CD4-positive, alpha-beta T cell treated with Interleukin-6 at 100 ng/mL for 8 hours (primary cell): ENCODE measurements around the gene SLC6A4.
"Not testable (repeated sequence)": the region's sequence is repeated elsewhere in the genome, so short reads cannot be mapped to it uniquely, and the experiment has no call there.

ENCODE experiments used
- DNase-seq: peaks from one replicate; pipeline ENCODE4 v3.0.0-alpha.2; 2020; ENCODE audit warnings: mixed read lengths, low spot score

Gene SLC6A4

DNA sequence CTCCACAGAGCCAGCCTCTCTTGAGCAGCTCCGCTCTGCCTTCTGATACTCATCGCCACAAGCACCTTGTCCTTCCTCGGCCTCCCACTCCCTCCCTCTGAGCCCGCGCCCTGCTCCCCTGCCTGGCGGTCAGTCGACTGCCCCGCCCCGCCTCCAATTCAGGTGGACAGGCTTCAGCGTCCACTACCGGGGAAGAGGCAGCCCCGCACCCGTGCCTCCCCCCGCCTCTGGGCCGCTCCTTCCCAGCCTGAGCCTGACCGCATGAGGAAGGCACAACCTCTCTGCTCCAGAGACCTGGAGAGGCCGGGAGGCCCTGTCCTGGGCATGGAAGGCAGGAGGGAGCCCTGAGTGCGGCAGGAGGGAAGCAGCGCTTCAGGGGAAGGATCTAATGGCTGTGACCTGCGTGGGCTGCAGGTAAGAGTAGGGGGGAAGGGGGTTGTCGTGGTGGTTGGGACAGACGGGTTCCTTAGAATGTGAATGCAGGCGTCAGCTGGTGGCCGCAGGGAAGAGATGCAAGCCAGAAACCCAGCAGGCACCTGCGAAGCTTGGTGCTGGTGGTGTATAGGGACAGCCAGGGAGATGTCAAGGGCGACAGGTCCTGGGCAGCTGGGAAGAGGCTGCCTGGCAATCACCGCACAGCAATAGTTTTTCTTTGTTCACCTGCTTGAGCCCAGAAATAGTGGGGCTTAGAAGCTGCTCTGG is 3.0 kb upstream of the SLC6A4 start:
- no peak for DNase-seq

DNA sequence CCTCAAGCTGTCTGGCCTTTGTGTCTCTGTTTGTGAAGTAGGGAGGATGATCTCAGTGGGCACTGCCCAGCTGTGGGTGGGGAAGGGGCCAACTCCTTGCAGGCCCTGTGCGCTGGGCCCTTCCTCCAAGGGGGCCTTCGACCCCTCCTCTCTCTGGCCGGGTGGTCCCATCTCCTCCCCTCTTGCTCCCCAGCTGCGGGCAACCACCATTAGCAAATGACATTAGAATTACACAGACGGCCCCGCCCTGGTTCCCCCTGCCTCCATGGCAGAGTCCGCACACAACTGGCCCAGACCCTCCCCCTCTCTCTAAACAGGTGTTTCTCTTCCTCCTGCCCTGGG is 2.5 kb upstream of the SLC6A4 start:
- DNase-seq: no peak

GRCh38 chr17:30237296-30238002 is 2.0 kb upstream of the SLC6A4 start:
- no peak for DNase-seq

DNA sequence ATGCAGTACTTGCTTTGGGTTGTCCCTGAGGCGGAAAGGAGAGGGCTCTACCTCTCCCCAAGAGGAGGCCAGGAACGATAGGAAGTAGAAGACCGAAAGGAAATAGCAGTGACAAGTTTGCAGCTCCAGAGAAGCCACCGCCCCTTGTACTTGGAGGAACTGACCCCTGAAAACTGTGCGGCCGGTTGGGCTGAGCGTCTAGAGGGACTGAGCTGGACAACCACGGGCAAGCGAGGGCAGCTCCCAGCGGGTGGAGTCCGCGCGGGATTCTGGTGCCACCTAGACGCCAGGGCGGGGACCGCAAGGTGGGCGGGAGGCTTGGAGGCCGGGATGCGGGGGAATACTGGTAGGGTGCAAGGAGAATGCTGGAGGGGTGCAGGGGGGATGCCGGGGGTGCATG is 1.3 kb upstream of the SLC6A4 start:
- DNase-seq: no peak

DNA sequence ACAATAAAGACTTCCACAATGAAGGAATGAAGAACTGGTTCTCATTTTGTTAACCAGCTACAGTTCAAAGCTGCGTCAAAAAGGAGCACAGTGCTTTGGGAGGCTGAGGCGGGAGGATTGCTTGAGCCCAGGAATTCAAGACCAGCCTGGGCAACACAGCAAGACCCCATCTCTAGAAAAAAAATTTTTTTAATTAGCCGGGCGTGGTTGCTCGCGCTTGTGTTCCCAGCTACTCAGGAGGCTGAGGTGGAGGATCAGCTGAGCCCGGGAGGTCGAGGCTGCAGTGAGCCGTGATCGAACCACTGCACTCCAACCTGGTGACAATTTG is 764 bp upstream of the SLC6A4 start:
- DNase-seq: no peak

DNA sequence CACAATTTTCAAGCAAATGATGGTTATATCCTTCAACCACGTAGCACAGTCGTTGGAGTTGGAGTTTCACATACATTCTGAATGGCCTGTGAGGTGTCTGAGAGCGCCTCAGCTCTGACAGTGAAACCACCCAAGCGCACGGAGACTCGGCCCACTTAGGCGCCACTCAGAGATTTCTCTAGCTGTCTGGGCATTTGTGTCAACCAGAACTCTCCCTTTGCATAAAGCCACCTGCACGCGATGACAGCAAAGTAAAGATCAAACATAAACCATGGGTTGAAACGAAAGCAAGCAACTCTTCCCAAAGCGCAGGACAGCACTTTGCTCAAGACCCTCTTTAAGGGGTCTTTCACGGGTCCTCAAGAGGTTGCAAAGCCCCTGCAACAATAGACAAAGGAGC is 533 bp downstream of the SLC6A4 start:
- DNase-seq: no peak

DNA sequence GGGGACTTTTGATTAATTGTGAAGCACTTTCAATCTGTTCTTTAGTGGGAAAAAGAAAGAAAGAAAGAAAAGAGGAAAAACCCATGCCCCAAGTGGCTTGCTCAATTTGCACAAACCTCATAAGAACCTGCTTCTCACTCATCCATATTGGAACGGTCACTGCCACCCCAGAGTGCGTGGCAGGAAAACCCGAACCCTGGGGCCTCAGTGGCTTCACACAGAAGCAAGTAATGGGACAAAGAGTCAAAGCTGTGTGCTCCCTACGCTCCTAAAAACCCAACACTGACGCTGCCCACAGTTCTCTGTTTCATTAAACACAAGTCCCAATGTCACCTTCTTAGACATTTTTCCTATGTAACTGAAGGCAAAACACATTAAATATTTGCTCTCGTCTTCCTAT is 1.2 kb downstream of the SLC6A4 start:
- no peak for DNase-seq

DNA sequence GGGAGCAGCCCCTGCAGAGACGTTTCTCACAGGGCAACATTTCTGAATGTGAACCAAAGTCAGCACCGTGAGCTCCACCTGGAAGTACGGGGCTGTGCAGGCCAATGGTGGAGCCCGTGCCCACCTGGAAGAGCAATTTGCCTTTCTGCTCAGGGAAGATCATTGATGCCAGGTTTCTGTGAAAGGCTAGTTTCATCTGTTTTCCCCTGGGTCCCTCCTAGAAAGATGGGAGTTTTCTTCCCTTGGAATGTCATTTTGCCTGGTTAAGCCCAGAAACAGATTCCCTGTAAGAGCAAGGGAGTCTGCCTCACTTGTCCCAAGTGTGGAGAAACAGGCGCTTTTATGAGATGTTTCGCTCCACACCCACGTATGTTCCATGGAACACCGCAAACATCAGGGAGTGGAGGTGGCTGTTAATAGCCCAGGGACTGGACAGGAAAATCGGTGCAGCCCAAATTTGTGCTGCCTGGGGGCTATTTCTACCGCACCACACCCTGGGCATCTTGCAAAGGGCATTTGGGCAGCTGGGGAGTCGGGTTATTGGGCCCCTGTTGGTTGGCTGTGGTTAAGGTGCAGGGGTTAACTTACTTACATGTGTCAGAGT is 2.6 kb downstream of the SLC6A4 start:
- DNase-seq: no peak

DNA sequence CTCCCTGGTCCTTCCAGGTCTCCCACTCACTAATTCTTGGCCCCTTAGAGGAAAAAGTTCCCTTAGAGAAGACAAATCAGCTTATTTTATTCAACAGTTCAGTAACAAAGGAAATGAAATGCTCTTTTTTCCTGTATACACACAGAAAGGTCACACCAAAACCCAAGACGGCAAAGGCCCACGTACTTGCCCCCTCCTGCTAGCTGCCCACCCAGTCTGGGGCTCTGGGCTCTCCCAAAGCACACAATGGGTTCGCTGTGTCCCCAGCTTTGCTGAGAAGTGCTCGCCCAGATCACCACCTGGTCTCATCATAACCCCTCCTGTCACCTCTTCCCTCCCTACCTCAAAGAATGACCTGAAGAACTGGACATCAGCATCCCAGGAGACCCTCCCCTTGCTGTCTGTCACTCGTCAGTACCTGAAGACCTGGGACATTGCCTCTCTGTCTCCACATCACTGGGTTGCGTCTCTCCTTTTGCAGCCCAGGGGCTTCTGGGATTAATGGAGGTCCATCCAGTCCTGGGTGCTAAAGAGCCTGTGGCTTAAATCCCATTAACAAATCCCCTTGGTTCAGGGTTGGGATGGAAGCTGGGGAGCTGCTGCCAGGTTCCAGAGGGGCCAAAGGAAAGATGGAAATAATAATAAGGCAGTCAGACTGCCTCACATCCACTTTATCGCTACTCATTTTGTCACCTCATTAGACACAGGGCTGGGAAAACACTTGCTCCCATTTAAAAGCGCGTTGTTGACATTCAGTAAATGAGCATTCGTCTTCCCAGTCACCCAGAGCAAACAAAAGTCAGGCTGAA is 3.3 kb downstream of the SLC6A4 start:
- DNase-seq: no peak

DNA sequence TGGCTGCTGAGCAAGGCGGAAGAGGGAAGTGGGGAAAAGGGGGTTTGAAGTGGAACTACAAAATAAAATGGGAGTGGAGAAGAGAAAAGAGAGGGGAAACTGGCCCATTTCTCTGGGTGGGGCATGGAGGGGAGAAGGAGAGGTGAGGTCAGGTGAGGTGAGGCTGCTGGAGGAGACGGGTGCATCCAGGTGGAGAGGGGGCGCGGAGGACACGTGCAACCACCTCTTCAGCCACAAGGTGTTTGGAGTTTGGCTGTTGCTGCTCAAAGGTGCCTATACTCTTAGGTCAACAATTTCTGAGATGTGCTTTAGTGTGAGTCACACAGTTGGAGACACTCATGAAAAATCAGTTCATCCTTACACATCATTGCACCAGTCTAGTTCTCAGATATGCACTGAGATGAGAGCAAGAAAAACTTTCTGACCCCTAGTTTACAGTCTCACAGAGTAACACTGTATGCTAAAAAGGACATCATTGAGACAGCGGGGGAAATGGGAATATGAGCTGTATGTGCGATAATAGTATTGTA is 4.8 kb downstream of the SLC6A4 start:
- no peak for DNase-seq

DNA sequence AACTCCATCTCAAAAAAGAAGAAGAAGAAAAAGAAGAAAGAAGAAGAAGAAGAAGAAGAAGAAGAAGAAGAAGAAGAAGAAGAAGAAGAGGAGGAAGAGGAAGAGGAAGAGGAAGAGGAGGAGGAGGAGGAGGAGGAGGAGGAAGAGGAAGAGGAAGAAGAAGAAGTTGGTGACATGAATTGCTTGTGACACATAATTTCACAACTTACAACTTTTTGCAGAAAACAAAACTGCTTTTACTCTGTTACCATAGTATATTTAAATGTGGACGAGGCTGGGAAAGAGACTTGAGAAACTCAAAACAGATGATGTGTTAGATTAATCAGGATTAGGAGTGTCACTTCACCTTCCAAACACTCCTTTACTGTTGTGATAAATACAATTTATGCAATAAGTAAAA is 5.5 kb downstream of the SLC6A4 start:
- not testable (repeated sequence) for DNase-seq

DNA sequence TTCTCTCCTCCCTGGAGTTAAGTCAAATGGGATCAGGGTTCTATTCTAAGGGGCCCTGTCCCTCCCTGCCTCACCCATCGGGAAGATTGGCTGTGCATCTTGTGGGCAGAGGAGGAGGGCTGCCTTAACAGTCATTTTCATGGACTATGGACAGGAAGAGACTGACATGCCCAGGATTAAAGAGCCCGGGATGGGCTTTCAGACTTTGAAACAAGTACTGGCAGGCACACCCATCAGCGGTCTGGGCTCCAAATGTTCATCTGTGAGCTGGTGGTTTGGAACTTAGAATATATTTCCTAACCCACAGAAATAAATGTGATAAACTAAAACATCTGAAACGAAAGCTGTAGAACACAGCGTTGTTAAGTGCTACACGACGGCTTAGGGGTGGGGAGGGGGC is 6.5 kb downstream of the SLC6A4 start:
- DNase-seq: no peak

GRCh38 chr17:30228011-30228410 is 7.5 kb downstream of the SLC6A4 start:
- DNase-seq: no peak

DNA sequence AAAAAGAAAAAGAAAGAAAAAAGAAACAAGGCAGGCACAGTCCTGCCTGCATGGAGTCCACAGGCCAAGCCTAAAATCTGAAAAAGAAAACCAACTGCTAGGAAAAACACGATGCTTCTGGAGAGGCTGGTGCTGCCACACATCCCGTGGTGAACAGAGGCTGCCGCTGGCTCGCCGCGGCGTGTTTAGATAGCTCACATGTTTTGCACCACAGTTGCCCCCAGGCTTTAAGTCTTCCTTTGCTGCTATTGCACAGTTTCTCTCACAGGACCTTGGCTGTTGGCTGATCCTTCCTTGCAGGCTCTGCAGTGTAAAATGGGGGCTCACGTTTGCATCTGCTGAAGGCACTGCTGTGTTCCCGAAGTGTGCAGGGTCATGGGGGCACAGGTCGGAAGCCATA is 8.6 kb downstream of the SLC6A4 start:
- no peak for DNase-seq

- no peak for DNase-seq
Observed at GRCh38 chr17:30225919-30226553, 9.5 kb downstream of the SLC6A4 start.

- no peak for DNase-seq
Observed at GRCh38 chr17:30225112-30225511, 10.4 kb downstream of the SLC6A4 start.

DNA sequence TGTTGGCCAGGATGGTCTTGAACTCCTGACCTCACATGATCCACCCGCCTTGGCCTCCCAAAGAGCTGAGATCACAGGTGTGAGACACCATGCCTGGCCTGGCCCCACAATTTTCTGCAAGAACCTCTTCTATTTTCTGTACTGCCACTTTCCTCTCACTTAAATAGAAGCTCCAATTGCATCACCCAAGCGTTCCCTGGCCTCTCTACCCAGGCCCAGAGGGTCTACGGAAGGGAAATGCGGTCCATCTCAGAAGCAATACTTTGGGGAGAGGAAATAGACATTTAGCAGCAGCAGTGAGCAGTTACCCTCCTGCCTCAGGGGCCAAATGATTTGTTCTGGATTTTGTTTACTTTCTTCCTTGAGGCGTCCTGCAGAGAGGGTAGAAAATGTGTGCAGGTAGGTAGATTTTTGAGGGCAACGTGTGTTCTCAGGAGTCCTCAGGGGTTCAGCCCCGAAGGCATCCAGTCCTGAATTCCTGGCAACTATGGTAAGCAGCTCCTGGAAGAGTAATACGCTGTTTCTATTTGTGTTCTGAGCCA is 11.0 kb downstream of the SLC6A4 start:
- no peak for DNase-seq

DNA sequence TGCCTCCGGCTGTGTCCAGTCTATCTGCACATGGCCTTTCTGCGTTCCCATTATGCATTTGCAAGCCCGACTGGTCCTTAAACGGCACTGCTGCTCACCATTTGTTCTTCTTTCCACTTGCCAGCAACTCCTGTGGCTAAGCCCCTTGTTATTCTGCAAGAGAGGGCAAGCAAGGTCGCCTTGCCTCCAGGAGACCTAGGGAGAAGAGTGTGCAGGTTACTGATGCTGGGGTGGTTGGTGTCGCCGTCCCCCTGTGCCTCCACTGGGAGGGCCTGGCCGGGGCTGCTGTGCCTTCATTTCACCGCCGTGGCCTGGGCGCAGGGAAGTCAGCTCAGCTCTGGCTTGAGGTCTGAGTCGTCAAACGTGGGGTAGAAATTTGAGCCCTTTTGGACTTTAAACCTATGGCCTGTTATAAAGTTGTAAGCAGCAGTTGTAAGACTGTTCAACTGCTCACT is 12.7 kb downstream of the SLC6A4 start:
- DNase-seq: no peak

- DNase-seq: no peak
Observed at GRCh38 chr17:30222251-30222650, 13.2 kb downstream of the SLC6A4 start.

DNA sequence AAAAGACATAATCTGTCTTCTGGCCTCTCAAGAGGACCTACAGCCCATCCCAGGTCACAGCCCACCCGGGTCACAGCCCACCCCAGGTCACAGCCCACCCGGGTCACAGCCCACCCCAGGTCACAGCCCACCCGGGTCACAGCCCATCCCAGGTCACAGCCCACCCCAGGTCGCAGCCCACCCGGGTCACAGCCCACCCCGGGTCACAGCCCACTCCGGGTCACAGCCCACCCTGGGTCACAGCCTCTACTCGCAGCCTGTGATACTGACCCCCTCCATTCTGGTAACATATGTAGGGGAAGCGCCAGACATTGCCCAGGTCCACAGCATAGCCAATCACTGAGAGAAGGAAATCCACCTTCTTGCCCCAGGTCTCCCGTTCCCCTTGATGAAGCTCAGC is 14.2 kb downstream of the SLC6A4 start:
- no peak for DNase-seq

GRCh38 chr17:30220414-30220813 is 15.1 kb downstream of the SLC6A4 start:
- DNase-seq: no peak

- no peak for DNase-seq
Observed at GRCh38 chr17:30219833-30220232, 15.7 kb downstream of the SLC6A4 start.
